Measurements from ENCODE around the gene CCL19.
A peak's percentile ranks its signal among the peaks of the same experiment; 100 is the strongest.

The CCL19 gene

GRCh38 chr9:34659592-34660253 is 31.4 kb downstream of the CCL19 start:
- DNase-seq: no peak

- DNase-seq: no peak
These were observed 32.6 kb downstream of the CCL19 start for GRCh38 chr9:34658461-34658860.

GRCh38 chr9:34656992-34657391 is 34.1 kb downstream of the CCL19 start:
- DNase-seq: no peak

- DNase-seq: no peak
These were observed 35.7 kb downstream of the CCL19 start for GRCh38 chr9:34655394-34655793.

GRCh38 chr9:34654323-34655051 is 36.6 kb downstream of the CCL19 start:
- DNase-seq: no peak

GRCh38 chr9:34653151-34654072 is 37.7 kb downstream of the CCL19 start:
- DNase-seq: no peak

GRCh38 chr9:34652602-34653000 is 38.5 kb downstream of the CCL19 start:
- DNase-seq: no peak

GRCh38 chr9:34651876-34652601 is 39.0 kb downstream of the CCL19 start, which contains the start of gene IL11RA:
TSS of gene IL11RA (plus strand) at chr9:34652185. CDS start at chr9:34655218, 3,033 bp downstream.
- DNase-seq: peak; percentile 18 to 42

GRCh38 chr9:34651321-34651720 is 39.8 kb downstream of the CCL19 start:
- DNase-seq: no peak

GRCh38 chr9:34650816-34651215 is 40.3 kb downstream of the CCL19 start:
- DNase-seq: no peak

- no peak for DNase-seq
These were observed 42.4 kb downstream of the CCL19 start for GRCh38 chr9:34648673-34649072.

GRCh38 chr9:34647651-34648050 is 43.4 kb downstream of the CCL19 start:
- DNase-seq: no peak

- no peak for DNase-seq
These were observed 44.0 kb downstream of the CCL19 start for GRCh38 chr9:34647084-34647403.

- peak; percentile 91 to 97 for DNase-seq
These were observed 44.6 kb downstream of the CCL19 start, which contains the start of gene GALT for GRCh38 chr9:34646211-34647083. TSS of gene GALT (plus strand) at chr9:34646675. CDS start at chr9:34646705, 30 bp downstream.

GRCh38 chr9:34644766-34645314 is 46.2 kb downstream of the CCL19 start:
- no peak for DNase-seq

- no peak for DNase-seq
These were observed 48.4 kb downstream of the CCL19 start for GRCh38 chr9:34642679-34643078.

Measured in CD4-positive, alpha-beta T cell treated with Interferon alpha-2 for 1 hour (primary cell).